Mucosa of stomach (tissue), 1 donor: ENCODE measurements around the gene KLHL29.
"Not testable (repeated sequence)": the region's sequence is repeated elsewhere in the genome, so short reads cannot be mapped to it uniquely, and the experiment has no call there.

ENCODE experiments used
- H3K27me3 ChIP-seq: one replicate; pipeline ENCODE4 v1.7.0; 2013; ENCODE audit warnings: mild to moderate bottlenecking, low read length; ENCODE audit not compliant: control insufficient read depth, insufficient read depth
- H3K36me3 ChIP-seq: one replicate; pipeline ENCODE4 v1.7.0; 2013; ENCODE audit warnings: low read length; ENCODE audit not compliant: control insufficient read depth, insufficient read depth
- H3K4me1 ChIP-seq: one replicate; pipeline ENCODE4 v1.7.0; 2013; ENCODE audit warnings: mild to moderate bottlenecking, low read length; ENCODE audit not compliant: control insufficient read depth, insufficient read depth
- H3K4me3 ChIP-seq: one replicate; pipeline ENCODE4 v1.7.0; 2013; ENCODE audit warnings: low read length
- H3K9ac ChIP-seq: one replicate; pipeline ENCODE4 v1.7.0; 2013; ENCODE audit warnings: mild to moderate bottlenecking, low read length, moderate library complexity
- H3K9me3 ChIP-seq: one replicate; pipeline ENCODE4 v1.7.0; 2013; ENCODE audit warnings: mild to moderate bottlenecking, low read length, moderate library complexity; ENCODE audit not compliant: control insufficient read depth
- donor health status: Pancreatic carcinoma.

KLHL29 gene

DNA sequence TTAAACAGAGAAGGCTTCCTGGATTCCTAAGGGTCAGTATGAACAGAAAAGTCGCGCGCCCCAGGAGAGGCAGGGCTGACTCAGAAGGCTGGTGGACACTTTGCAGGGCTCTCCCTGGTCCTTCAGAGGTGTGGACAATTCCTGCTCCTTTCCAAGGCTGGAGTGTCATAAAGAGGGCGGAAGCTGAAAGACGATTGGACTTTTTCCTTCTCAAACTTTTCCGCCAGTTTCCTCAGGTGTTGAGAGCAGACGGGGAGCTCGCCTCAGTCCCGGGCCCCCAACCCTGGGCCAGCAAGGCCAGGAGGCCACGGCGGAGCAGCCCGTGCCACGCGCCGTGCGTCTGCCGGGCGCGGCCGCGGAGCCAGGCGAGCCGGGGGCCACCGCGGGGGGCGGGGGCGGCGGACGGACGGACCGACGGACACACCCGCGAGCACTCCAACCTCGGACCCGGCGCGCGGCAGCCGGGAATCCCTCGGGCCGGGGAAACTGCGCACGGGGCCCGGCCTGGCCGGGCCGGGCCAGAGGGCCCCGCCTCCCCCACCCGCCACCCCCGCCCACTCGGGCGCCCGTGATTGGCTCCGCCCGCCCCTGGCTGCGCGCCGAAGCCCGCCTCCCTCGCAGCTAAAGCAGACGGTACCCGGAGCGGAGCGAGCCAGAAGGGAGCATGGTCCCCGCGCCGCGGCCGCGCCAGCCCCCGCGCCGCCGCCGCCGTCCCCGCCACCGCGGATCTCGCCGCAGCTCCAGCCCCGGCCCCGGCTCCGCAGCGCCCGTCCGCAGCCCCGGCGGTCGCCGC lies at the start of gene KLHL29:
Gene KLHL29, plus strand, starts transcription at position 629 of the 793 bp plus-strand sequence. CDS start 177,018 bp downstream, outside the sequence.
- Histone ChIP-seq H3K36me3 (no peaks in the 10 kb centered on the region), H3K4me3 (no peak within 1 kb of the TSS), H3K27me3 (peaks cover 53% of the 10 kb centered on the region), H3K9me3 (no peaks in the 10 kb centered on the region), H3K4me1 (peaks cover 11% of the 10 kb centered on the region), H3K9ac (peak within 1 kb of the TSS; percentile 43)

DNA sequence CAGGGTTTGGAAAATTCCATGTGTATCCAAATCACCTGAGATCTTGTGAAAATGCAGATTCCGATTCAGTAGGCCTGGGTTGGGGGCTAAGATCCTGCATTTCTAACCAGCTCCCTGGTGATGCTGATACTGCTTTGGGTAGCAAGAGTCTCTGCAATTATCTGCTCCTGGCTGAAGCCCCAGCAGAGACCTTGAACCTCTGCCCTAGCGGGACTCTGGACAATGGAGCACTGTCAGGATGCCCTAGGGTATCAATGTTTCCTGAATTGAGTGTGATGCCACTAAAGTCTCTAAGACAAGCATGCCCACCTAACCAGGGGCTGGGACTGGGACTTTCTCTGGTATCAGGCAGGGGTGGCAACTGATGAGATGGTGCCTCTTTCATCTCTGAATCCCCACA lies 49.4 kb upstream of the KLHL29 start:
- H3K4me1 ChIP-seq: no peaks in the 10 kb centered on the region
- no peaks in the 10 kb centered on the region for H3K36me3 ChIP-seq
- H3K27me3 ChIP-seq: peaks cover 5% of the 10 kb centered on the region
- no peak overlapping the region for H3K9ac ChIP-seq
- H3K9me3 ChIP-seq: no peaks in the 10 kb centered on the region
- no peak overlapping the region for H3K4me3 ChIP-seq

DNA sequence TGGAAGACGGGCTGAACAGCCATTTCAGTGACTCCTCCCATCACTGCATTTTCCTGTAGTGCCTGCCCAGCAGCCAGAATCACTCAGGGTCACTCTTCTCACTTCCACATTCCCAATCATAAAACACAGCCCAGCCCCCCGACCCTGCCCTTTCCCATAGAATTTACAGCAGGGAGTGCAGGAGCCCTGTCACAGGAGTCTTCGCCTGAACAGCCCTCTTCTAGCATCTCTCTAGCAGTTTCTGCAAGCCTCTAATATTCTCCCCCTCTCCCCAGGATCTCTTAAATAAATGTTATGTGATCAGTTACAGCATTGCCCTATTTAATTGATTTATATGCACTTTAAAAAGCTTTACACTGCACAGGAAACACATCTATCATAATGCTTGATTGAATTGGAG lies 42.9 kb upstream of the KLHL29 start:
- Histone ChIP-seq H3K36me3 (no peaks in the 10 kb centered on the region), H3K27me3 (no peaks in the 10 kb centered on the region), H3K4me1 (no peaks in the 10 kb centered on the region), H3K4me3 (no peak overlapping the region), H3K9me3 (no peaks in the 10 kb centered on the region), H3K9ac (no peak overlapping the region)

DNA sequence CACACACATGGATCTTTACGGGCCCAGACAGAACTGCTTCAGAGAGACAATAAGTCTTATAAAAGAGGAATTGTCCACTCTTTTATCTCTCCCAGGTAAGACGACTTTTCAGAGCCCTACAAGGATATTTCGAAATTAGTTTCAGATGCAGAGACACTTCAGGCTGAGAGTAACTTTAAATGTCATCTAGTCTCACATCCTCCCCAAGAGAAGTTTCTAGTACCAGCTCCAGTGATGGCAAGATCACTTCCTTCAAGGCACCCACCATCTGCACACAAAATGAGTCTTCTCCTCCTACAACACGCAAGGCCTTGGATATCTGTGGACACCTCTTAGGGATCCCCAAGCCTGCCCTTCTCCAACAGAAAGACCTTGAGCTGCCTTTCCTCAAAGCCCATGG lies 39.0 kb upstream of the KLHL29 start:
- H3K9ac ChIP-seq: no peak overlapping the region
- no peak overlapping the region for H3K4me3 ChIP-seq
- H3K9me3 ChIP-seq: no peaks in the 10 kb centered on the region
- H3K36me3 ChIP-seq: no peaks in the 10 kb centered on the region
- H3K4me1 ChIP-seq: peaks cover under 1% of the 10 kb centered on the region
- peaks cover 7% of the 10 kb centered on the region for H3K27me3 ChIP-seq

DNA sequence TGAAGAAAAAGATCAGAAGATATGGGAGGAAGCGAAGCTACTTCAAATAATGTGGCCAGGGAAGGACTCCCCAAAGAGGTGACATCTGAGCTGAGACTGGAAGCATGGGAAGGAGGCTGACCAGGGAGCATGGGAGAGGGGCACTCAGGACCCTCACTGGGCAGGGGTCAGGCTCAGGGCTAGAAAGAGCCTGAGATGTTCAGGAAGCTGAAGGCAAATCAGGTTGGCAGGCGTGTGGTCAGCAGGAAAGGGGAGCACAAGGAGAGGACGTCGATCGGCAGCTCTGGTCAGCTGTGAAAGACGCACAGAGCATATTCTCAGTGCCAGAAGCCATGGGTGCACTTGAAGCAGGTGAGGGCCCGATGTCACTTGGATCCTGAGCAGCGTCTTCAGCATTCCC lies 38.2 kb upstream of the KLHL29 start:
- Histone ChIP-seq H3K9ac (no peak overlapping the region), H3K4me1 (peaks cover 8% of the 10 kb centered on the region), H3K4me3 (no peak overlapping the region), H3K9me3 (no peaks in the 10 kb centered on the region), H3K36me3 (no peaks in the 10 kb centered on the region), H3K27me3 (peaks cover 10% of the 10 kb centered on the region)

DNA sequence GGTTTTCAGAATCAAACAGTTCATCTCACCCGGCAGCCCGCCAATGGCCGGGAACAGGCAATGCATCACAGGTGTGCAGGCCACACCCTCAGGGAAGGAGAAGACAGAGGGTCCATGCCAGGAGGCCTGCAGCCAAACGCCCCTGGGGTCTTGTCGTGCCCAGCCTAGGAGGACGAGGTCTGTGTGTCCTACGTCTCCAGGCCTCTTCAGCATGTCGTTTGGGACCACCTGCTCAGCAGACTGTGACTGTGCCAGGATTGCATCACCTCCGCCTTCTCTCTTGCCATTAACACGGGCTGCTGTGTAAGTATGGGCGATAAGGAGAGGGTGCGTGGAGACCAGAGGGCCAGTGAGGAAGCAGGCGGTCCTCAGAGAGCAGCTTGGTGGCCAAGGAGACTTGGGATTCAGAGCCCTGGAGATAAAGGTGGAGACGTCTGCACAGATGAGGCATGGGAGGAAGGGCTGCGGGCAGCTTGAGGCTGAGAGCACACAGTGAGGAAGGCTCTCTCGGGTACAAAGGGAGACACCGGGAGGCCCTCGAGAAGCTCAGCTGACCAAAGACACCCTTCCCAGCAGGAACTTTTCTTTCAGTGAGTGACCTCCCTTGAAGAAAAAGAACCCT lies 37.4 kb upstream of the KLHL29 start:
- peaks cover 13% of the 10 kb centered on the region for H3K4me1 ChIP-seq
- peaks cover 15% of the 10 kb centered on the region for H3K27me3 ChIP-seq
- H3K9me3 ChIP-seq: no peaks in the 10 kb centered on the region
- H3K4me3 ChIP-seq: no peak overlapping the region
- no peaks in the 10 kb centered on the region for H3K36me3 ChIP-seq
- H3K9ac ChIP-seq: no peak overlapping the region

DNA sequence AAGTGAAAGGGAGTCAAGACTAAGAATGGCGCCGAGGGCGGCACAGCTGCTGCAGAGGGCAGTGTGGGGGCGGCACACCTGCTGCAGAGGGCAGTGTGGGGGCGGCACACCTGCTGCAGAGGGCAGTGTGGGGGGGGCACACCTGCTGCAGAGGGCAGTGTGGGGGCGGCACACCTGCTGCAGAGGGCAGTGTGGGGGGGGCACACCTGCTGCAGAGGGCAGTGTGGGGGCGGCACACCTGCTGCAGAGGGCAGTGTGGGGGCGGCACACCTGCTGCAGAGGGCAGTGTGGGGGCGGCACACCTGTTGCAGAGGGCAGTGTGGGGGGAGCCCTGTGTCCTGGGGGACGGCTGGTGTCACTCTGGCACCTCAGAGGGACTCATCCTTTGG lies 36.9 kb upstream of the KLHL29 start:
- peaks cover 13% of the 10 kb centered on the region for H3K4me1 ChIP-seq
- H3K36me3 ChIP-seq, H3K9me3 ChIP-seq, H3K4me3 ChIP-seq, H3K9ac ChIP-seq: not testable (repeated sequence)
- peaks cover 15% of the 10 kb centered on the region for H3K27me3 ChIP-seq

DNA sequence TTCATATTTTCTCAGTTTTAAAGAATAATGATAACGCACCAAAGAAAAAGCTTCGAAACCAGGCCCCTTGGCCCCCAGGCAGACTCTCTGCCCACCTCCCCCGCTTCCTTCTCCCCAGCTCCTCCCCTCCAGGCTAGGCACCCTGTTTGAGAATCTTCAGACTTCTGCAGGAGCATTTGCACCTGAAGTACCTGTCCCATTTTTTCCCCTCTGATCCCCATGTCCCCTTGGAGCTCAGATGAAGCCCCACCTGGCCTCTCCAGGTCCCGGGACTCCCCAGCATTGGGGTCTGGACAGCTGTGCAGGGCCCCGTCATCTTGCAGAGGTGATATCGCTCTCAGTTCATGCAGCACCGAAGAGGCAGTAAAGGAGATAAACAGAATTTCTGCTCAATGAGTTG lies 35.5 kb upstream of the KLHL29 start:
- peaks cover 15% of the 10 kb centered on the region for H3K27me3 ChIP-seq

DNA sequence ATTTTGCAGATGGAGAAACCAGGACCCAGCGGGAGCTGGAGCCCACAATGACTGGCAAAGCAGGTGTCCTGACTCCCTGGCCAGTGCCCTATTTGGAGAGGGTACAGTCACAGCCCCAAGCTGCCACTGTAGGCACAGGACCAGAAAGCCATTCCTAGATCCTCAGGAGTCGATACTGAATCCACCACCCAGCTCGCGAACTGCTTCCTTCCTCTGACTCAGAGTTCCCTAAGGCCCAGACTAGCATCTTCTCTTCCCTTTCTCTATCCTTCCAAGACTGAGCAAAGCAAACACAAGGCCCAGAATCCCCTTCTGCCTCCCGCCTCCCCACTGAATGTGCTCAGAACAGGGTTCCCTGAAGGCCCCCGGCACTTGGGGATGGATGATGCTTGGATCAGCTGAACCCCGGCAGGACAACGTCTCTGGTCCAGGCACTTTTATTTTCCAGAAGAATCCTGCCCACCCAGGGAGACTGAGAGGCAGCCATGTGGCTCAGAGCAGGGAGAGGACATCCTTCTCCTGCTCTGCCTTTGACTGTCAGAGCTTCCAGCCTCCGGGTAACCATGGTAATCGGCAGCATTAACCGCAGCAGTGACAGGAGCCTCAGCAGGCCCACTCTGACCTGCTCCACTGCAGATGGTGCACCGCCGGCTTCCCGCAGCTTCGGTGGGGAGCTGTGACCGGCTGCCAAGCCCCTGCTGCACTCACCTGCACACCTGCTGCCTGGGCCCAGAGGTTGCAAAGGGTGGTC lies 34.8 kb upstream of the KLHL29 start:
- Histone ChIP-seq H3K9me3 (no peaks in the 10 kb centered on the region), H3K27me3 (peaks cover 15% of the 10 kb centered on the region), H3K4me1 (peaks cover 13% of the 10 kb centered on the region), H3K9ac (no peak overlapping the region), H3K4me3 (no peak overlapping the region), H3K36me3 (no peaks in the 10 kb centered on the region)

More for the DNA sequence above, 35.5 kb upstream of the KLHL29 start:
- Histone ChIP-seq H3K9me3 (no peaks in the 10 kb centered on the region), H3K36me3 (no peaks in the 10 kb centered on the region), H3K4me1 (peaks cover 13% of the 10 kb centered on the region), H3K4me3 (no peak overlapping the region), H3K9ac (no peak overlapping the region)

DNA sequence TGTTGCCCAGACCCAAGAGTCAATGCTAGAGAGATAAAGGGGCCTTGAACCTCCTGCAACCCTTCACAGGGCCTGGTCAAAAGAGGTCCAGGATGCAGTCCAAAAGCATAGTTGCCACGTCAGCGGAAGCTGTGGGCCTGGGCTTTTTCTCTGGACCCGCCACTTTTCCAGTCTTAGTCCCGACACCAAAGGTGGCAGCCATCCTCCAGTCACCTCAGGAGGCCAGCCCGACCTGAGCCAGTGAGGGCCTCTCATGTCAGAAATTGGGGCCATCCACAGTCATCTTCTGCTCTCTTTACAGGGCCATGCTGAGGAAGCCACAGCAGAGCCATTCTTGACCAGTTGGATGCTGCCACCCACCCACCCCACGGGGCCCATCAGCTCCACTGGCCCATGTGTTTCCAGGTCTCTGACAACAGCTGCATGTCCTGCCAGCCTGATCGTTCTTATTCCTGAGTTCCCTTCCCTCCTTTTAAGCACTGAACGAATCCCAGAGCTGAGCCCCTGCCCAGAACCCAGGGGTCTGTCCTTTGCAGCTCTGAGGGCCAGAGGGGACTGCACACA lies 34.1 kb upstream of the KLHL29 start:
- no peak overlapping the region for H3K4me3 ChIP-seq
- H3K36me3 ChIP-seq: no peaks in the 10 kb centered on the region
- no peak overlapping the region for H3K9ac ChIP-seq
- H3K9me3 ChIP-seq: no peaks in the 10 kb centered on the region
- peaks cover 15% of the 10 kb centered on the region for H3K27me3 ChIP-seq
- peaks cover 13% of the 10 kb centered on the region for H3K4me1 ChIP-seq

DNA sequence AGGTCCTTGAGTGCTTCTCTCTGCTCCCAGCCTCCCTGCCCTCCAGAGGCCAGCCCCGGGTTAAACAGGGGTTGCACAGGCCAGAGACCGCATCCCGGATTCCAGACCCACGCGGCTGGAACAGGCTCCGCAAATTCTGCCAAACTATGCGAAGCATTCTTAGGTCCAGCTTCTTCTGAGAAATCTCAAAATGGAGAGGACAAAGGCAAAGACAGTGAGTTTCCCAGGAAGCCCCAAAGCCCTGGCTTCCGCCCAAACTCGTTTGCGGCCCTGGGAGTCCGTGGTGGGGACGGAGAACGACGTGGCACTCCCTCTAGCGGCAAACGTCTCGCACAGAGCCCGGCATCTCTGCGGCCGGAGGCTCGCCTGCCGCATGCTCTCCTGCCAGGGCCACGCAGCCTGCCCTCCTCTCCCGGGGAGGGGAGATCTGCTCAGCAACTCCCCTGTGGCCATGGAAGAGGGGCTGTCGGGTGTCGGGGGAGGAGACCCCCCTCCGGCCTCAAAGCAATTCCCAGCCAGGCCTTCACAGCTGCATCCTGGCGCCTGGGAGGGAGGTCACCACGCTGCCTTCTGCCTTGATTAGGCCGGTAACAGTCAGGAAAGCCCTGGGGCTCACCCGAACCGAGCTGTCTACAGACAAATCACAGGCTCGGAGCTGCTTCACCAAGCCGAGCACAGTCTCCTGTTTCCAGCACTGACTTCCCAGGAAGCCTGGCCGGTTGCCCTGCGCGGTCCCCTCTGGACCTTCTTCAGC lies 33.4 kb upstream of the KLHL29 start:
- Histone ChIP-seq H3K27me3 (peaks cover 15% of the 10 kb centered on the region), H3K9me3 (no peaks in the 10 kb centered on the region), H3K4me3 (no peak overlapping the region), H3K4me1 (peaks cover 13% of the 10 kb centered on the region), H3K9ac (peak overlapping the region; percentile 5), H3K36me3 (no peaks in the 10 kb centered on the region)
